Stimulated activated CD8-positive, alpha-beta memory T cell treated with anti-CD3 and anti-CD28 coated beads, Interleukin-12 subunit alpha, Interleukin-12 subunit beta, amount 100 ng/mL, for 24 hours (primary cell): Measurements from ENCODE around the gene HCFC1R1.

Experiments
- DNase-seq: peaks from one replicate; pipeline ENCODE4 v3.0.0-alpha.2; 2020; ENCODE audit errors: extremely low read depth

HCFC1R1 gene

DNA sequence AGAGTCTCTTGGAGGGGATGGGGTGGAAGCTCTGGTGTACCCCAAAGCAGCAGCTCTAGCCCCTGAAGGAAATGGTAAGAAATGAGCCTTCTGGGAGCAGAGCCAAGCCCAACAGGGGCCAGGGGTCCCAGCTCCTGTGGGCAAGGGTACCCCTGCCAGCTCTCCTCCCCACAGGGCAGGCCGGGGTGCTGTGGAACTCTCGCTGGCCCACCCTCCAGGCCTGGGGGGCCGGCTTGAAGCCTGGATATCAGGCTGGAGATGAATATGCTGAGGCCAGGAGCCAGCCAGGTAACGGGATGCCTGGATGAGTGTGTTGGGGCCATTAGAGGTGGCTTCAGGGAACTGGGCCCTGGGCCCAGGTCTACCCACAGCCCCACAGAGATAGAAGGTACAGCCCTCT, 23.2 kb downstream of the HCFC1R1 start:
- no peak for DNase-seq

DNA sequence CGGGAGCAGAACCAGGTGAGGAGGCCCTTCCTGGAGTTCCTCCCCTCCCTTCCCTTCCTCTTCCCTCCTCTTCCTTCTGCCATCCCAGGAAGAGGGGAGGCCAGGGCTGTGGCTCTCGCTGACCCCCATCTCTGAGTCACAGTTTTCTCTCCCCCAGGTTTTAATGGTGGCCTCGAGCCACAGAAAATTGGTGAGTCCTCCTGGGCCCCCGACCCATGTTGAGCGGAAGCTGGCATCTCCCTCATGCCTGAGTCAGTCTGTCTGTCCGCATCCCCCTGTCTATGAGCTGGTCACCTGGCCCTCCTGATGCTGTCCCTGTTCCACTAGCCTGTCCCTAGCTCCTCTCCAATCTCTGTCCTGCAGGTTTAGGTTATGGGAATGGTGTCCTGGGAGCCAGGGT, 23.8 kb downstream of the HCFC1R1 start:
- DNase-seq, result no peak

DNA sequence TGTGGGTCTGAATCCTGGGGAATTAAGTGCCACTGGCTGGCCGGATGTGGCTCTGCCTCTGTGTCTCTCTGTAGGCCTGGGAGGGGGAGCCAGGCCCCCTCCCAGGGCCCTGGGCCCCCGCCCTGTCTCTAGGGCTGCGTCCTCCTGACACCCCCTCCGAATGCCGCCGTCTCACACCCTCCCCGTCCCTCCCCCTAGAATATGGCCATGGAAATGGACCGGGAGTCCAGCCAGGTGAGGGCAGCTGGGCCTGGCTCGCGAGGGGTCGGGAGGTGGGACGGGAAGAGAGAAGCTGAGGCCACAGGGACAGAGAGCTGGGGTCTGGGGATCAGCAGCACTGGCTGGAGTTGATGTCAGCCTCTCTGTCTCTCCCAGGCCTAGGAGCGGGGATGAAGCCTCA, 27.4 kb downstream of the HCFC1R1 start:
- DNase-seq, result no peak

DNA sequence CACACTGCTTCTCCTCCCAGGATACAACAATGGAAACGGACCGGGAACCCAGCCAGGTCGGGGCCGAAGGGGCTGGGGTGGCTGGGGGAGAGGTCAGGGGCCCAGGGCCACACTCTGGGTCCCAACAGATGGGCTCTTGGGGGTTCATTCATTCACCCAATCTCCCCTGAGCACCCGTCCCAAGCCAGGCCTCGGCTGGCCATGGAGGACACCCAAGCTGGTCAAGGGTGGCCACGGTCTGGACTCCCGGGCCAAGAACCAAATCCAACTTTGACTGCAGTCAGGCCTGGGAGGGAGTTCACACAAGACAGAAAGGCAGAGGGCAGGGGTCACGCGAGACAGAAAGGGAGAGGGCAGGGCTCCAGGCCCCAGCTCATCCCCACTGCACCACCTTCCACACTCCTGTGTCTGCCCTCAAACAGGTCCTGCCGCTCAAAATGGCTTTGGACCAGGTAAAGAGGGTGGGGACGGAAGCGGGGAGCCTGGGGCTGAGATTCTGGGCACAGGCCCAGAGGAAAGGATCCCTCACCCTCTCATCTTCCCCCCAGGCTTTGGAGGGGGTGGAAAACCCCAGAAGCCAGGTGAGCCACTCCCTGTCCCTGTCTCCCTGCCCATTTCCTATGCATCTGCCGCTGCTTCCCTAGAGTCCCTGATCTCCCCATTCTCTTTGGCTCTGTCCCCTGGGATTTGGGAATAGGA, 31.2 kb downstream of the HCFC1R1 start:
- no peak for DNase-seq

DNA sequence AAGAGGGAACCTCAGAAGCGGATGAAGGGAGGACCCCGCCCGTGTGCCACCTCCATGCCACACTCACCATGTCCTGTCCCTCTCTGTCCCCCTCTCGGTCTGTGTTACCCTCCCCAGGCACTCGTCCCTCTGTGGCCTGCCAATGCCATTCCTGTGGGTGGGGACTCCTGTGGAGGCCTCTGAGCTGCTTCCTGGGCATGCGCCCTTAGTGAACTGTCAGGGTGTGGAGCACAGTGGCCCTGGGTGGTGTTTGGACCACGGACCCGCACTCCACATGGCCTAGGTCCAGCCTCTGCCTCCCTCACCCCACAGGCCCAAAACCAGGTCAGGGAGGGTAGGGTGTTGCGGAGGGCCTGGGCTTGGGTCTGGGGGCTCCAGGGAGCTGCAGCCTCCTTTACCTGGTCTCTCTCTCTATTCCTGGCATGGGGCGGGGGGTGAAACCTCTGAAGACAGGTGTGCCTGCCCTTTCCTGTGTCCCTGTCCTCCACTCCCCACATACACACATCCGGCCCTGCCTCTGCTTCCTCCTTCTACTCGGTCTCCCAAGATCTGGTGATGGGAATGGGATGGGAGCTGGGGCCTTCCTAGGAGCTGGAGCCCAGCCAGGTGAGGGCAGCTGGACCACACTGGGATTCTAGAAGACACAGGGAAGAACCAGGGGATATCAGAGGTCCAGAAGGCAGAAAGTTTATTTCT, 32.0 kb downstream of the HCFC1R1 start:
- DNase-seq, result no peak

DNA sequence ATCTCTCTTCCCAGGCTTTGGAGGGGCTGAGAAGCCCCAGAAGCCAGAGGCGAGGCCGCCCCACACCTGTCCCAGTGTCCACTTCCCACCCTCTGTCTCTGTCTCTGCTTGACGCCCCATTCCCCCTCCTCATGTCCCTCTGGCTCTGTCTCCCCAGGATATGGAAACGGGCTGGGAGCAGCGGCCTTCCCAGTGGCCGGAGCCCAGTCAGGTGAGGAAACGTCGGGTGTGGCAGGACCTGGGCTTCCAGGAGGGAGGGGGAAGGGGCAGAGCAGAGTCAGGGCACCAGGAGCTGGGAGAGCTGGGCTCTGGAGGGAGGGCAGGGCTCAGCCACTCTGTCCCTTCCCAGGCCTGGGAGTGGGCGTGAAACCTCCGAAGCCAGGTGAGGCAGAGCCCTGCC, 32.9 kb downstream of the HCFC1R1 start:
- DNase-seq, result no peak

DNA sequence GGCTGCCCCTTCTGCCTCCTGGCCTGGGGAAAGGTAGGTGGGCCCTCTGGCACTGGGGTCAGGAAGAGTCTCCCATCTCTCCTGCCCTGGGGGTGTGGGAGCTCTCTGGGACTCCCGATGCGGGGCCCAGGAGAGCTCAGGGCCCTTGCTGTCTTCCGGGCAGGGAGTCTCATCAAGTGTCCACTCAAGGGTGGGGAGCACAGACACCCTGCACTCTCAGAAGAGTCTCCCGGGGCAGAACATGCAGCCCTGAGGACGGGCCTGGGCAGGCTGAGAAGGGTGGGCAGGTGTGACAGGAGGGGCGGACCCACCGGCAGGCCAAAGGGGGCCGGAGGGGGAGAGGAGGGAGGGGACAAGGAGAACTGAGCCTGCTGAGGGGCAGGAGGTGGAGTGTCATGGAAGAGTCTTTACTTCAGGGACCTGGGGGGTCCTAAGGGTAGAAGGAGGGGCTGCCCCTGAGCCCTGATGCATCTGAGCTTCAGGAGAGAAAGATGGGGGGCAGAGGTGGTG, 35.1 kb downstream of the HCFC1R1 start:
- no peak for DNase-seq

DNA sequence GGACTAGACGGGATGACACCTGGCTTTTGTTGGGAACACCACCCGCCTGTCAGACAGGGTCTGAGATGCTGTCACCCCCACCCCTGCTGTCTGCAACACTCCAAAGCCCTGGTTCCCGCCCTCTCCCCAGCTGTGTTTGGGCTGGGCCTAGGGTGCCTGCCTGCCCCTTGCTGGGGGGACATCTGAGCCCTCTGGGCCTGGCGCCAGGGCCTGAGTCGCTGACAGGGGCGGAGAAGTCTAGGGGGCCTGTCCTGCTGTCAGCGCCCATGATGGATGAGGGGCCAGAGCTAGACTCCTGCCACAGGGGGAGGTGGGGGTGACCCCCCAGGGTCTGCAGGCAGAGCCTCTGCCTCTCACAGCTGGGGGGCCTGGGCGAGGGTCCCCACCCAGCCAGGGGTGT, 35.9 kb downstream of the HCFC1R1 start:
- no peak for DNase-seq

DNA sequence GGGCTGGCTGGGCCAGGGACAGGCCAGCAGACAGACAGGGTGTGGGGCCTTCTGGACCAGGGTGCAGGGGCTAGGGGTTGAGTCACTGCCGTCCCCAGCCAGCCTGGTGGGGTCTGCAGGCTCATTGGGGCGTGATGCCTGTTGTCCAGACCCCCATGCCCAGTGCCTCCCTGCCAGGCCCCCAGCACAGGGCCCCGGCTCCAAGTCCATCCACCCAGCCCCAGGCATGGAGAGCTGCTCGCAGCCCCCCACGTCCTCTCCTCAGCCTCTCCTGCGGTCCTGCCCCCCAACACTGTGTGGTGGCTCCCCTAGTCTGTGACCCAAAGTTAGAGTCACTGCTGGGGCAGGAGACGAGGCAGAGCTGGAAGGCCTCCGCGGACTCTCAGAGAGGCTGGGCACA, 36.5 kb downstream of the HCFC1R1 start:
- no peak for DNase-seq

DNA sequence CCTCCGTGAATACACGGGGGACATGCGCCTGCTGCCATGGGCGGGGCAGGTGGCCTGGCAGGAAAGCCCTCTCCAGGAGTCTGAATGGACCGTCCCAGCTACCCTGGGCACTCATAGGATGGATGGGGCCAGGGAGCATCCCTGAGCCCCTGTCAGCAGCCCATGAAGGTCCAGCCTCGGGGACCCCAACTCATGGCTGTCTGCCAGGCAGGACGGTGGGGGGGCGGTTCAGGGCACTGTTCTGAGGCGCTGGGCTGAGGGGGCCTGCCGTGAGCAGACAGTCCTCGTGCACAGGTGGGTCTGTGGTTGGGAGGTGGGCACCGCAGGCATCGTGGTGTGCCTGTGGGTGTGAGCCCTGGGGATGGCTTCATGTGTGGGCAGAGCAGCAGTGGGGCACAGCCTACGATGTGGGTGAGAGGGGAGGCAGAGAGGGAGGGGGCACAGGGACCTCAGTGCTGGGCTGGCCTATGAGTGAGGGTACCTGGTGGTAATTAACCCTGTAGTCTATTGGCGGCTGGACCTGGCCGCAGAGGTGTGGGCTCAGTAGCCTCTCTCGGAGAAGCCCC, 37.0 kb downstream of the HCFC1R1 start:
- no peak for DNase-seq

DNA sequence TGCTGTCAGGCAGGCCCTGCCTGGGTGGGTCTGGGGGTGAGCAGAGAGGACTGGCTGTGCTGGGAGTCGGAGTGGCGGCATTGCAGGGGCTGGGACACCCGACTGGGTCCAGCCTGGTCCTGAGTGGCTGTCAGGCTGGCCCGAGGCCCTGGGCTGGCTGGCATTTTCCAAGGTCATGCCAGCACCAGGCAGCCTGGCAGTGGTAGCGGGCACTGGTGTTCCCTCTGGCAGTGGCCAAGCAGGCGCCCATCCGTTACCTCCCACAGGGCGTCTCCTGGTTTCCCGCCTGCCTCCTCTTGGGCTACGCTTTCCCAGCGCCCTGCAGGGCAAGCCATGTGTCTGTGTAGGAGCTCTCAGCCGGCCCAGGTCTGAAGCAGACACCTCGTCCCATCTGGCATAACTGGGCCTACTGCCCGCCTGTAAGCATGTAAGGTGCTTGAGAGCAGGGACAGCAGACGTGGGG, 37.8 kb downstream of the HCFC1R1 start:
- DNase-seq, result no peak

DNA sequence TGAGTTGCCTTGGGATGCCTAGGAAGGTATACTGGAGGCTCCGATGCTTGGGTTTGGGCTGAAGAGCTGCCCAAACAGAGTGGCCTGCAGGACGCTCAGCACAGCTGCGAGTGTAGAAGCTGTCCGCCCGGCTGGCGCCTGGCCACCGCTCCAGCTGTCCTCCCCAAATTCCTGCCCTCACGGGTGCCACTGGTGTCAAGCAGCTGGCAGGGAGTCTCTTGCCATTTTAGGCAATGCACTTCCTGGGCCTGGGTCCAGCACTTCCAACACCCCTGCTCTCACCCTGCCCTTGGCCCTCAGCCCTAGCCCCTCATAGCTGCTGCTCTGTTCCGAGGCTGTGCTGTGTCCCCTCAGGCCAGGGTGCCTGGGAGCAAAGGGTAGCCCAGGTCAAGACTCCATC, 38.3 kb downstream of the HCFC1R1 start:
- no peak for DNase-seq

DNA sequence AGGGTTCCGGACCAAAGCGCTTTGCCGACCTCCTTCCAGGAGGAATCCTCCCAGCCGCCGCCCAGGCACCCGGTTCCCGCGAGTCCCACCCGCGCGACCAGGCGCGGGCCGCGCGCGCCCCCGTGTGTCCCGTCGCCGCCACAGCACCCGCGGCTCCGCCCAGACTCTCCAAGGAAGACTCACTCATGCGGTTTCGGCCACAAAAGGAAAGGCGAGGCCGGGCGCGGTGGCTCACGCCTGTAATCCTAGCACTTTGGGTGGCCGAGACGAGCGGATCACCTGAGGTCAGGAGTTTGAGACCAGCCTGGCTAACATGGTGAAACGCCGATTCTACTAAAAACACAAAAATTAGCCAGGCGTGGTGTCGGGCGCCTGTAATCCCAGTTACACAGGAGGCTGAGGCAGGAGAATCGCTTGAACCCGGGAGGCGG, 40.0 kb downstream of the HCFC1R1 start:
- DNase-seq, result no peak

DNA sequence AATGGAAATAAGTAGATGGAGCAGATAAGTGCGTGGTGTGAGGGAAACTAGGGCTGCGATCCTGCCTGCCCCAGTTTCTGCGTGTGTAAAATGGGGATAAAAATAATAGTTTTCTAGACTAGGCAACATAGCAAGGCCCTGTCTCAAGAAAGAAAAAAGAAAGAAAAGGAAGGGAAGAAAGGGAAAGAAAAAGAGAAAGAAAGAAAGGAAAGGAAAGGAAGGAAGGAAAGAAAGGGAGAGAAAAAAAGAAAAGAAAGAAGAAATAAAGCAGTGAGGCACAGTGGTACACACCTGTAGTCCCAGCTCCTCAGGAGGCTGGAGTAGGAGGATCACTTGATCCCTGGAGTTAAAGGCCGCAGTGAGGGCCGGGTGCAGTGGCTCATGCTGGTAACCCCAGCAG, 41.3 kb downstream of the HCFC1R1 start:
- no peak for DNase-seq

DNA sequence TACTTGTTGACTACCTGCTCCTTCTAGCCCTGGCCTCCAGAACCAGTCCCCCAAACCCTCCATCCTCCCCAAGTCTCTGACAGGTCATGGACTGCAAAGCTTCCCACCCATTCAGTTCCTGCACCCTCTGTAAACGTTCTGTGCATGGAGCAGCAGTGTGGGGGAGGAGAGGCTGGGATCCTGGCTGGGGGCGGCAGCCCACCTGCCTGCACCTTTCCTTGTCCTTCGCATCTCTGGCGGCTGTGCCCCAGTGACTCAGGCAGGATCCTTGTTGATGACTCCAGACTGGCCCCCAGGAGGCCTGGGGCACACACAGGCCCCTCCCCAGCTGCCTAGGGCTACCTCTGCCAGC, 41.9 kb downstream of the HCFC1R1 start:
- DNase-seq, result no peak

DNA sequence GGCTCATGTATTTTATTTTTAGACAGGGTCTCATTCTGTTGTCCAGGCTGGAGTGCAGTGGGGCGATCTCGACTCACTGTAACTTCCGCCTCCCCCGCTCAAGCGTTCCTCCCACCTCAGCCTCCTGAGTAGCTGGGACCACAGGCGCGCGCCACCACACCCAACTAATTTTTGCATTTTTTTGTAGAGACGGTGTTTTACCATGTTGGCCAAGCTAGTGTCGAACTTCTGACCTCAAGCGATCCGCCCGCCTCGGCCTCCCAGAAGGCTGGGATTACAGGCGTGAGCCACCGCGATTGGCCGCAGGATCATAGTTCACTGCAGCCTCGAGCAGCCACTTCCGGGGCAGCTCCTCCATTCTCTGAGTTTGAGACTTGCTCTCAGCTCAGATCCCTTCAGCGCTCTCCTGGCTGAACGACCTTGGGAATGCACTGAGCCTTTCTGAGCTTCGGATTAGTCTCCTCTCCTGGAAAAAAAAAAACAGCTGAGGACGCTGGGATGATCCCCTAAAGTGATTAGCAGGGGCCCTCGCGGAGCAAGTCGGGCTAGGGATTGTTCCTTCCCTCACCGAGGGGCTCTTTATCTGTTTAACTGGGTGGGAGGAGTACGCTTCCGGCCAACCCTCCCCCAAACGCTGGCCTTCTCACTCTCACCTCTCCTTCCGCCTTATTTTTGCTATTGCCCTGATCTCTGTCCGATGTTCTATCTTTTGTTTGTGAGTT, 42.4 kb downstream of the HCFC1R1 start:
- DNase-seq, result no peak

DNA sequence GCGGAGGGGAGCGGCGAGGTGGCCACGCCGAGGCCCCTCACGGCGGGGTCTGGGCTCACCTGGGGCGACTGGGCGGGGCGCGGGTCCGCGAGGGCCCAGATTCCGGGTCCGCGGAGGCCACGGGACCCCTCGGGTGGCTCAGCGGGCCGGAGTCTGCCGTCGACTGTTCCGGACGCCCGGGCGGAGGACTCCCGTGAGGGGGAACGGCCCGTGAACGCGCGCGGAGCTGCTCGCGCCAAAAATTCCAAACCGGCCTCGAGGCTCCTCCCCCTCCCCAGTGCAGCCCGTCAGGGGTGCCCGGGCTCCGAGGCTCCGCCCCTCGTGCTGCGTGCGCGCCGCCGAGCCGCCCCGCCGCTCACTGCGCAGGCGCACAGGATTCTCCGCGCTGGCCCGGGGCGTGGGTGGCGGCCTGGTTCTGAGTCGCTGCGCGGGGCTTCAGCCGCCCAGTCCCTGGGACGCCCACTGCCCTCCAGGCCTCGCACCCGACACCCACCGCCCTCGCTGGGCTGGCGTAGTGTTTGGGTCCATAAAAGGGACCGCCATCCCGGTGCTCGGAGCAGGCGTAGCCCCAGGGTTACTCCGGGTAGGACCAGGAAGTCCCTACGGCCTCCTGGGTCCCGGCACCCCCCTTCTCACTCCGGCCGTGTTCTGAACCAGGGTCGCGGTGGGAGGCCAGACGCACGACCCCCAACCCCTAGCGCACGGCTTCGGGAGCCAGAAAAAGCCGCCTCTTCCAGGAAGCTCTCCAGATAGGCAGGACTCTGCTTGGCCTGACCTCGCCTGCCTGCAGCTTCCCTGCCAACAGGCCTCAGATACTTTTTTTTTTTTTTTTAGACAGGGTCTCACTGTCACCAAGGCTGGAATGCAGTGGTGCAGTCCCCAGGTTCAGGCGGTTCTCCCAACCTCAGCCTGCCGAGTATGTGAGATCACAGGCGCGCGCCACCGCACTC, 43.2 kb downstream of the HCFC1R1 start, which contains the start of gene PKMYT1:
PKMYT1 (minus strand) TSS at position 220 of the 950 bp plus-strand sequence. CDS start 789 bp downstream, outside the sequence.
- peak; percentile 89 for DNase-seq

DNA sequence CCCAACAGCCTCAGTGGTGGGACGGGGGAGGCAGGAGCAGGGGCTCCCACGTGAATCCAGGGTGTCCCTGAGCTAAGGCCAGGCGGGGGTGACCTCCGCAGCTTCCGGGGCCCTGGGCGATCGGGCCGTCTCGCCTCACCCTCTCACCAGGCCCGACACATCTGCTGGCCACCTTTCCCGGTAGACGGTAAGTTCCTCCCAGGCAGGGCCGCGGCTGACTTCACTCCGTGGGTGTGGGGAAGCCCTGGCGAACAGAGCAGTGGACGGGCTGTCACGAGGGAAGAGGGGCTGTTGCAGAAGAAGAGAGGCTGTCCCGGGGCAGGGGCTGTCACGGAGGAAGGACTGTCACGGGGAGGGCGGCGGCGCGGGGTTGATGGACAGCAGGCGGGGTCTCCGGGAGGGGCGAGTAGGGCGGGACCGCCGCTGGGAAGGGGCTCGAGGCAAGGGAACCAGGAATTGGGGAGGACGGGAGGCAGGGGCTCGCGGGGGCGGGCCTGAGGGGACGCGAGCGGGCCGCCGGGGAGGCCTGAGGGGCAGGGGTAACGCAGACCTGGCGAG, 44.0 kb downstream of the HCFC1R1 start:
- DNase-seq, result no peak

DNA sequence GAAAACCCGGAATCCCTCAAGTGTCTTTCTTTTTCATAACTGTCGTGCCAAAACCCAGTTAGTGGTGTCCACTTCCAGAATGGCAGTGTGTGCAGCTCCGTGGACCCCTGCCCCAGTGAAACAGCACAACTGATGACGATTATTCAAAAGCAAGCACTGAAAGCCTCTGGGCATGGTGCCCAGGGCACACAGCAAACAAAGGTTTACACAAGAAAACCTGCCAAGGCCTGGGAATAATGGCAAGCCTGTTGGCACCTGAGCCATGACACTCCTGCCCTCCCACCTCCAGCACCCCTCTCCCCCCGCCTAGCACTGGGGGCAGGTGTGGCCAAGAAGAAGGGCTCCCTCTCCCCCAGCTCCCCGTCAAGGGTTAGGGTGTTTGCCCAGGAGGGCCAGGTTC, 46.3 kb downstream of the HCFC1R1 start:
- DNase-seq, result no peak

DNA sequence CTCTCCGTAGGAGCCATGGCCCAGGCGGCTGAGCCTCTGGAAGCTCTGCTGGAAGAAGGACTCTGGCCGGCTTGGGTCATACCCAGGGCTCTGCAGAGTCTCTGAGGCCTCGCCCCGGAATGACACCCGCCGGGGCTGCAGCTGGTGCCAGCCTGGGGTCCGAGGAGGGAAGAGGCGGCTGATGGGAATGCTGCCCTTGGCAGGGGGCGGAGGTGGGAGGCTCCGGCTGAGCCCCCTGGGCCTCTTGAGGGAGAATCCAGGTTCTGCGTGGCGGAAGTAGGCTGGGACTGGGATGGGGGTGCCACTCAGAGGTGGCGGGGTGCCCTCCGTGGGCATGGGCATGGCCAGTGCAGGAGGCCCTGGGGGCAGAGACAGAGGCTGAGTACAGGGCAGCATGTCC, 47.1 kb downstream of the HCFC1R1 start:
- no peak for DNase-seq

DNA sequence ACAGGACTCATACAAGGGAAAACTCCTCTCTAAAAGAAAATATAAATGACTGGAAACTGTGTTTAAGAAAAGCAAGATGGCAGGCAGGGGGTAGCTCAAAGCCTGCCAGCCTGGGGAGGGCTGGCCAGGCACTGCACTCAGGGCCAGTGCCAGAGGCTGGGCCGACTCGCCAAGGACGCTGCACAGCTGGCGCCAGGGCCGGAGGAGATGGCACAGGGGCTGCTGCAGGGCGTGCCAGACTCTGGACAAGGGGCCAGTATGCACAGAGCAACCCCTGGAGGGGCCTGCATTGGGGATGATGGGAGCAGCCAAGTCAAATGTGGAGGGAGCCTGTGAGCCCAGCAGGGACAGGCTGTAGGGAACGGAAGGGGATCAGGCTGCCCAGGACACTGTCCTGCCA, 47.5 kb downstream of the HCFC1R1 start:
- DNase-seq, result no peak
